Stimulated activated CD8-positive, alpha-beta memory T cell treated with anti-CD3 and anti-CD28 coated beads, Interleukin-15, amount 100 ng/mL, for 4 hours (primary cell): Measurements from ENCODE around the gene TP53BP2.
"Not testable (repeated sequence)": the region's sequence is repeated elsewhere in the genome, so short reads cannot be mapped to it uniquely, and the experiment has no call there.

ENCODE experiments used
- DNase-seq, 2 donors: peaks; one replicate each; pipeline ENCODE4 v3.0.0-alpha.2; 2020; ENCODE audit warnings: low read depth in 2 of 2

TP53BP2 gene

DNA sequence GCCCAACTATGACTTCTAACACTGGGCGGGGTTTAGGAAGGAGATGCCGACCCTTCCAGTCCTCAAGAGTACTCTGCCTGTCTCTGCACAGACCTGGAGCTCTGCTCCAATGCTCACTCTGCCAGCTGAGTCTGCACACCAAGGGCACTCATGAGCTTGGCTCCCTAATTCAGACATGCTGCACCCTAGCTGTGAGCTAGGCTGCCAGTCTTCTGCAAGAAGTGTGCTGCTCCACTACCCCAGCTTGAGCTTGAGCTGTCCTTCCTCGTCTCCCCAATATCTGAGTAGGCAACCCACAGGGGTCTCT, 13.2 kb downstream of the TP53BP2 start:
- no peak for DNase-seq

DNA sequence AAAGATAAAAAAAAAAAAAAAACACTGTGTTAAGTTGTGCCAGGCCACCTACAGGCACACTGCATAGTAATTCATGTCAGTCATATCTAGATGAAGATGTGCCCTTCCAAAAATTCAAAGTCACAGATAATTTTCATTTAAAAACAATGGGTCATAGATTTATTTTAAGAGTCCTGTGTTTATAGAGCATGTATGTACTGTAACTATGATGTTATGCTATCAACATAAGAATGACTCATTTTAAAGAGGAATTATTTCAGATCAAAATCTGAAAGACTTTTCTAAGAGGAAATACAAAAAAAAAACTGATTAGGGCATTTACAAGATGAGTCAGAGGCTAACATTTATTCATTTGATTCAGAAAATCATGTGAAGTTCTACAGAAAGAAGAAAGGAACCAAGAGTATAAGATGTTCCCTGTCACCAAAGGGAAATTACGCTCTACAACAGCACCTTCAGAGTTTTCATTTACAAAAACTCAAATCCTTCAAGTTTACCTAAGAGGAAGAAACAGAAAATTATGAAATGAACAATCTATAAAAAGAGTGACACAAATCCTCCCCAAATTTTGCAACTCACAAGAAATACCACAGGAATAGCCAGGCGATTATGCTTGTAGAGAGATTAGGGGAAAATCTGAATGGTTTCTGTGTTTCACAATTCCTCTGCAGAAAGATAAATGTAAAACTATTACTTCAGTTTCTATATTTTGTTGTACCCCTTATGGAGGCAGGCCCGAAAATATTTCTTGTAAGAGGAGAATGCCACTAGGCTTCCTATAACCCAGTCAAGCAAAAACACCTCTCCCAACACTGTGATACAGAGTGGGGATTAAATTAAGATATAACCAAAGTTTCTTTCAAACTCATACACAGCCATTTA, 13.8 kb downstream of the TP53BP2 start:
- no peak for DNase-seq

- DNase-seq: no peak
Observed at GRCh38 chr1:223829678-223830077, 16.1 kb downstream of the TP53BP2 start.

- no peak for DNase-seq
Observed at GRCh38 chr1:223828162-223828848, 17.4 kb downstream of the TP53BP2 start.

- DNase-seq: no peak
Observed at GRCh38 chr1:223827193-223827663, 18.5 kb downstream of the TP53BP2 start.

- DNase-seq: no peak
Observed at GRCh38 chr1:223825767-223826748, 19.7 kb downstream of the TP53BP2 start.

GRCh38 chr1:223824712-223825111, 21.0 kb downstream of the TP53BP2 start:
- DNase-seq: no peak

- DNase-seq: no peak
Observed at GRCh38 chr1:223824287-223824686, 21.5 kb downstream of the TP53BP2 start.

GRCh38 chr1:223820971-223821370, 24.8 kb downstream of the TP53BP2 start:
- DNase-seq: no peak

DNA sequence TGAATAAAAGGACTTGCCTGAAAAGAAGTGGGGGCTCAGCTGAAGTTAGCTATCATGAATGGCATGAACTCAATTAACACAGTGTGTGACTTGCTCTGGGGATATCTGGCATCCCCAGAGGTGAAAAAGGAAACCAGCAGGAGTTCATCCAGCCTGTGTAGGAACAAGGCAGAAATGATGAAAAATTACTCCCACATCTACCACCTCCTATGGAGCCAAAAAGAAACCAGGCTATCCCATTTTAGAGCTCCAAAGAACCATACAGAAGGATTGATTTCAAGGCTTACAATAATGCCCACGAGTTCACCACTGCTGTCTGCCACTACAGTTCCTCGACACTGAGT, 25.3 kb downstream of the TP53BP2 start:
- DNase-seq: no peak

- DNase-seq: no peak
Observed at GRCh38 chr1:223819730-223820514, 25.8 kb downstream of the TP53BP2 start.

DNA sequence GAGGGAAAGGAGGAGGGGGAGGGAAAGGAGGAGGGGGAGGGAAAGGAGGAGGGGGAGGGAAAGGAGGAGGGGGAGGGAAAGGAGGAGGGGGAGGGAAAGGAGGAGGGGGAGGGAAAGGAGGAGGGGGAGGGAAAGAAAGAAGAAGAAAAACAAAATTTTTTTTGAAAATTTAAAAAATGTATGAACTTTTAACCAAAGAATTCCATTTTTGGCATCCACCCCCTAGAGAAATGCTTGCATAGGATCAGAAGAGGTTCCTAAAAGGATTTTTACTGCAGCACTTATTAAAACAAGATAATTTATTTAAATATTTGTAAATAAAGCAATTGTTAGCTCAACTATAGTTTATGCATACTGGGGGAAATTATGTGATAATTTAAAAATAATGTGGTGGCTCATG, 28.5 kb downstream of the TP53BP2 start:
- DNase-seq: not testable (repeated sequence)

DNA sequence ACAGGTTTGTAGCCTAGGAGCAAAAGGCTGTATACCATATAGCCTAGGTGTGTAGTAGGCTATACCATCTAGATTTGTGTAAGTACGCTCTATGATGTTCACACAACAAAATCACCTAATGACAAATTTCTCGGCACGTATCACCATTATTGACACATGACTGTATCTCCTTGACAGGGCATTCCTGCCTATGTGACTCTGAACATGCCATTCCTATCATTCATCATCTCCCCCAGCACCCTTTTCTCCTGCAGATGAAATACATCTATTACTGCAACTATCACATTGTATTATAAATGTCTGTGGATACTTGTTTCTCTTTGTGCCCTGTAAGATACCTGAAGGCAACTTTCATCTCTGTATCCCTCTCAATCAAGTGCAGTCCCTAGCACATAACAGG, 29.9 kb downstream of the TP53BP2 start:
- no peak for DNase-seq

- no peak for DNase-seq
Observed at GRCh38 chr1:223815020-223815853, 30.5 kb downstream of the TP53BP2 start.

DNA sequence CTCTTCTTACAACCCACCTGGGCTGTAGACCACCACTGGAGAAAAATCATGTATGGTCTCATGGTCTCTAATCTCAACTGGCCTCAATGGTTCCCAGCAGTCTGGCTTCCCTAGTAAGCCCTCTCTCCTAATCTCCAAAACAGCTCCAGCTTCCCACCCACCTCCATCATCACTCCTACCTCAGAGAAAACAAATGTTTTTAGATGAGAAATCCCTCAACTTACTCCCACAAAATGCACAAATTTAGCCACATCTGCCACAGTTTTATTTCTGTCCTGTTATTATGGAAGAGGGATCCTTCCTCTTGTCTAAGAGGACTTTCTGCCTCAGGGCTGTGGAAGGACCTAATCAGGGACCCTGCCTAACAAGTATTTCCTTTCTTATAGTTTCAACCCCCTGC, 32.1 kb downstream of the TP53BP2 start:
- DNase-seq: no peak

DNA sequence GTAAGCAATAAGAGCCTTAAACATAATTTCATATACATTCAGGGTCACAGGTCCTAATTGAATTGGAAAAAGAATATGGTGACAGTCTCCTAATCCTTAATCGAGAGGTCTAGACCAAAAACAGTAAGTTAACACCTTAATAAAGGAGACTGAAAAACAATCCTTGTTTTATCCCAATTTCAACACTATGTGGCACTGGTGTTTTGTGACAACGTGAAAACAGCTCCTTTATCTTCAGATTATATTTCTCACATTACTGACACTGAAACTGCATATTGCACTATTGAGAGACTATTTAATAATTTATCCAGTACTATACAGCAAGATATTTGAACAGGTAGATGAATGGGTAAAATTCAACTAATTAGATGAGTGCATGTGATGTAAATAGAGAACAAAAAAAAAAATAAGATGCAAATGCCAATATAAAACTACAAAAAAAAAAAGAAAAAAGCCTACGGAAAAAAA, 34.1 kb downstream of the TP53BP2 start:
- no peak for DNase-seq

- DNase-seq: no peak
Observed at GRCh38 chr1:223810586-223810985, 35.2 kb downstream of the TP53BP2 start.

DNA sequence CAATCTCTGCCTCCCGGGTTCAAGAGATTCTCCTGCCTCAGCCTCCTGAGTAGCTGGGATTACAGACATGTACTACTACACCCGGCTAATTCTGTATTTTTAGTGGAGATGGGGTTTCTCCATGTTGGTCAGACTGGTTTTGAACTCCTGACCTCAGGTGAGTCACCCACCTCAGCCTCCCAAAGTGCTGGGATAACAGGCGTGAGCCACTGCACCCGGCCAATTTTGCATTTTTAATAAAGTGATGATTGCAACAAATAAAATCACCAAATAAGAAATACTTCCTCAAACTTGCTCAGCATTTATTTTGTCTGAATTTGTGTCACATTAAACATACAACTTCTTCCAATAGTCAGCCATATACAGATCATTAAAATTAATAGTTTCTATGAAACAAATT, 35.8 kb downstream of the TP53BP2 start:
- not testable (repeated sequence) for DNase-seq

DNA sequence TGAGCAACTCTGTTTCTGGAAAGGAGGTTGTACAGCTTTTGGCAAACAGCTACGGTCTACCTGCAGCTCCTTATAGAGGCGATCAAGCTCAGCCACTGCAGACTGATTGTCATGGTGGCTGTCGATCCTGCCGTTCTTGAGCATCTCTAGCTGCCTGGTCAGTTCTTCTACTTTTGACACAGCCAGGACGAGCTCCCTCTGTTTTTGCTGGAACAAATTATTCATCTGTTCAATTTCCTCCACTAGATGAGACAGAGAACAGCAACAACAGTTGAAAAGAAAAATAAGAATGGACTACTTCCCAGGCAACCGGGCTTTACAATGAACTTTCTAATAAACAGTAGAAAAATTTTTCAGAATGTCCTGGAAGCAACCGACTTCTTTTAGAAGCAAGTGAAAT, 42.5 kb downstream of the TP53BP2 start:
- no peak for DNase-seq

DNA sequence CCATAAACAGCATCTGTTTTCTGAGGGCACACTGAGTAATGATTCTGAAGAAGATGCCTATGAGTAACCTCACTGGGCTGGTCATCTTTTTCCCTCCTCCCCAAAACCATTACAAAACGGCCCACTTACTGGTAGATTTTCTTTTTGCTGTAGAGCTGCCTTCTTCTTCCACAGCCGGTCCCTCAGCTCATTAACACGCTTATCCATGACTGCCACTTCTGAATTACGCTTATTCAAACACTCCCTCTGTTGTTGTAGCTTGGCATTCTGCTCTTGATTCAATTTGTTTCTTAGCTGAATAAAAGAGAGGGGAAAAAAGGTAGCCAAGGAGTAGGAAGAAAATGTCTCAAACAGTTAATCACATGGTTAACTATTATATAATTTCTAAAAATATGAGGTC, 43.1 kb downstream of the TP53BP2 start:
- no peak for DNase-seq
